ENCODE data around the gene STXBP4.

GRCh38 chr17:55200904-55201303, 232.3 kb downstream of the STXBP4 start:
- TF ChIP-seq ZFP3 (CRISPR knock-in tag; IDR thresholded peaks at IDR 0.05) (no peak), PATZ1 (CRISPR knock-in tag; IDR thresholded peaks at IDR 0.05; ENCODE audit: borderline replicate concordance) (no peak), TOX (CRISPR knock-in tag; IDR thresholded peaks at IDR 0.05; ENCODE audit: borderline replicate concordance) (no peak), OSR1 (CRISPR knock-in tag; IDR thresholded peaks at IDR 0.05) (no peak), ZFP30 (CRISPR knock-in tag; IDR thresholded peaks at IDR 0.05) (no peak), RARB (CRISPR knock-in tag; IDR thresholded peaks at IDR 0.05) (no peak), POU6F1 (CRISPR knock-in tag; IDR thresholded peaks at IDR 0.05; ENCODE audit: borderline replicate concordance, low read depth) (no peak)
